ENCODE results near the gene RANBP17. TPM values are rescaled to one million over a fixed set of nuclear protein-coding genes. Genes with fewer than 3 reads are reported as not detected.

RANBP17 gene
- total RNA-seq, 1 experiment from 2014 or later: 6.0 TPM

DNA sequence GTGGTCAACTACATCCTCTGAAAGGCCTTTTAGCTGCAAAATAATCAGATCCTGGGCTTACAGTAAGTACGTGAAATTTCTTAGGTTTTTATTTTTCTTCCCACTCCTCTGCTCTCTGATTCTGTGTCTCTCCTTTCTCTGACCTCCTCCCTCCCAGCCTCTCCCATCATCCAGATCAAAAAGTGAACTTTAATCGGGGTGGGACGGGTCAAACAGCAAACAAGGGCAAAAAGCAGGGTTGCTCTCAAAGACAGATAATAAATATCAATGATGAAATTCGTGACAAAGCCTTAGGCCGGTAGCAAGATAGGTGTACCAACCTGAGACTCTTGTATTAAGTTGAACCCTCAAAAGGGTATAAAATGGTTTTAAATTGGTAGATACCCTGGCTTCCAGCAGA lies 76.1 kb downstream of the RANBP17 start:
- intact Hi-C loops (cut with micrococcal nuclease): no loop called here
- Histone ChIP-seq H3K9me2 (replicated peaks; ENCODE audit: low read length) (no peaks in the 10 kb centered on the region), H3K36me3 (ENCODE audit: low read depth, low read length) (no peaks in the 10 kb centered on the region), H3K9ac (ENCODE audit: low read length) (no peak overlapping the region), H4K20me1 (ENCODE audit: low read length) (no peaks in the 10 kb centered on the region), H3F3A (ENCODE audit: low read length, unreplicated experiment) (no peaks in the 10 kb centered on the region), H3K27ac (ENCODE audit: low read length) (no peak overlapping the region), H3K4me3 (ENCODE audit: low read length) (no peak overlapping the region), H3K27me3 (ENCODE audit: low read length) (no peaks in the 10 kb centered on the region), H3K79me2 (ENCODE audit: low read length) (no peaks in the 10 kb centered on the region), H3K4me1 (ENCODE audit: insufficient read depth, low read length) (no peaks in the 10 kb centered on the region), H3K4me2 (ENCODE audit: low read length) (no peak overlapping the region), H2AFZ (ENCODE audit: low read length) (no peak overlapping the region), H3K9me3 (ENCODE audit: low read length) (no peaks in the 10 kb centered on the region)
- no TSS peak for BruUV-seq (replicated peaks)
- DNase-seq (no peak), ATAC-seq (no peak)
- ChIA-PET POLR2A (ENCODE audit: unreplicated experiment) (no interaction called here), CTCF (no interaction called here)
- TF ChIP-seq, protein P1, sequence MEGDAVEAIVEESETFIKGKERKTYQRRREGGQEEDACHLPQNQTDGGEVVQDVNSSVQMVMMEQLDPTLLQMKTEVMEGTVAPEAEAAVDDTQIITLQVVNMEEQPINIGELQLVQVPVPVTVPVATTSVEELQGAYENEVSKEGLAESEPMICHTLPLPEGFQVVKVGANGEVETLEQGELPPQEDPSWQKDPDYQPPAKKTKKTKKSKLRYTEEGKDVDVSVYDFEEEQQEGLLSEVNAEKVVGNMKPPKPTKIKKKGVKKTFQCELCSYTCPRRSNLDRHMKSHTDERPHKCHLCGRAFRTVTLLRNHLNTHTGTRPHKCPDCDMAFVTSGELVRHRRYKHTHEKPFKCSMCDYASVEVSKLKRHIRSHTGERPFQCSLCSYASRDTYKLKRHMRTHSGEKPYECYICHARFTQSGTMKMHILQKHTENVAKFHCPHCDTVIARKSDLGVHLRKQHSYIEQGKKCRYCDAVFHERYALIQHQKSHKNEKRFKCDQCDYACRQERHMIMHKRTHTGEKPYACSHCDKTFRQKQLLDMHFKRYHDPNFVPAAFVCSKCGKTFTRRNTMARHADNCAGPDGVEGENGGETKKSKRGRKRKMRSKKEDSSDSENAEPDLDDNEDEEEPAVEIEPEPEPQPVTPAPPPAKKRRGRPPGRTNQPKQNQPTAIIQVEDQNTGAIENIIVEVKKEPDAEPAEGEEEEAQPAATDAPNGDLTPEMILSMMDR (conservative IDR thresholded peaks at IDR 0.05; ENCODE audit: low read depth, low read length): no peak
- no peak for TF ChIP-seq EZH2 (IDR thresholded peaks at IDR 0.05; ENCODE audit: low read length, unreplicated experiment)
- TF ChIP-seq EZH2phosphoT487 (IDR thresholded peaks at IDR 0.05; ENCODE audit: borderline replicate concordance, low read length): no peak

DNA sequence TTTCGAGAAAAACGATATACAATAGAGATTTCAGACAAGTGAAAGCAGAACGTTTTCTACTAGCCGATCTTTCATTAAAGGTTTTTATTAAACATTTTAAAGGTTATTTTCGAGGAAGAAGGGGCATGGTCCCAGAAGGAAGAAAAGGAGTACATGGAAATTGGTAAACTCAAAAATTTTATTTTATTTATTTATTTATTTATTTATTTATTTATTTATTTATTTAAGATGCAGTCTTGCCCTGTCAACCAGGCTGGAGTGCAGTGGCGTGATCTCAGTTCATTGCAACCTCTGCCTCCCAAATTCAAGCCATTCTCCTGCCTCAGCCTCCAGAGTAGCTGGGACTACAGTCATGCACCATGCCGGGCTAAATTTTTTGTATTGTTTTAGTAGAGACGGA lies 77.4 kb downstream of the RANBP17 start:
- no peak for DNase-seq
- no peaks in the 10 kb centered on the region for H3K79me2 ChIP-seq (ENCODE audit: low read length)
- no peak overlapping the region for H3K4me2 ChIP-seq (ENCODE audit: low read length)
- no peak overlapping the region for H3K27ac ChIP-seq (ENCODE audit: low read length)
- TF ChIP-seq, protein P1 (conservative IDR thresholded peaks at IDR 0.05; ENCODE audit: low read depth, low read length): no peak
- no peak for TF ChIP-seq EZH2 (IDR thresholded peaks at IDR 0.05; ENCODE audit: low read length, unreplicated experiment)
- no peaks in the 10 kb centered on the region for H3K9me3 ChIP-seq (ENCODE audit: low read length)
- no peak overlapping the region for H2AFZ ChIP-seq (ENCODE audit: low read length)
- no TSS peak for BruUV-seq (replicated peaks)
- no peaks in the 10 kb centered on the region for H3K4me1 ChIP-seq (ENCODE audit: insufficient read depth, low read length)
- CTCF ChIA-PET: no interaction called here
- no peaks in the 10 kb centered on the region for H4K20me1 ChIP-seq (ENCODE audit: low read length)
- H3K9me2 ChIP-seq (replicated peaks; ENCODE audit: low read length): no peaks in the 10 kb centered on the region
- ATAC-seq: no peak
- H3F3A ChIP-seq (ENCODE audit: low read length, unreplicated experiment): no peaks in the 10 kb centered on the region
- H3K4me3 ChIP-seq (ENCODE audit: low read length): no peak overlapping the region
- POLR2A ChIA-PET (ENCODE audit: unreplicated experiment): no interaction called here
- H3K36me3 ChIP-seq (ENCODE audit: low read depth, low read length): no peaks in the 10 kb centered on the region
- H3K27me3 ChIP-seq (ENCODE audit: low read length): no peaks in the 10 kb centered on the region
- intact Hi-C loops (cut with micrococcal nuclease): no loop called here
- H3K9ac ChIP-seq (ENCODE audit: low read length): no peak overlapping the region

DNA sequence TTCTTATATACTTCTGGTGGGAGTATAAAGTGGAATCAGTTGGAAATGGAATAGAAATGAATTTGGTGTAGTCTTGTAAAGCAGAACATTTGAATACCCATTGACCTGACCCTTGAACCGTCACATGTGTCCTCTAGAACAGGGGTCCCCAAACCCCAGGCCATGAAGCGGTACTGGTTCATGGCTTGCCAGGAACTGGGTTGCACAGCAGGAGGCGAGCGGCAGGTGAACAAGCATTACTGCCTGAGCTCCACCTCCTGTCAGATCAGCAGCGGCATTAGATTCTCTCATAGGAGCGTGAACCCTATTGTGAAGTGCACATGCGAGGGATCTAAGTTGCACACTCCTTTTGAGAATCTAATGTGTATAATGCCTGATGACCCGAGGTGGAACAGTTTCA lies 80.0 kb downstream of the RANBP17 start:
- DNase-seq: no peak
- Histone ChIP-seq H3K9me3 (ENCODE audit: low read length) (no peaks in the 10 kb centered on the region), H3K4me3 (ENCODE audit: low read length) (no peak overlapping the region), H3K79me2 (ENCODE audit: low read length) (no peaks in the 10 kb centered on the region), H3K9ac (ENCODE audit: low read length) (no peak overlapping the region), H4K20me1 (ENCODE audit: low read length) (no peaks in the 10 kb centered on the region), H3K36me3 (ENCODE audit: low read depth, low read length) (no peaks in the 10 kb centered on the region), H2AFZ (ENCODE audit: low read length) (no peak overlapping the region), H3K4me2 (ENCODE audit: low read length) (no peak overlapping the region), H3K27me3 (ENCODE audit: low read length) (no peaks in the 10 kb centered on the region), H3F3A (ENCODE audit: low read length, unreplicated experiment) (no peaks in the 10 kb centered on the region), H3K9me2 (replicated peaks; ENCODE audit: low read length) (no peaks in the 10 kb centered on the region), H3K27ac (ENCODE audit: low read length) (no peak overlapping the region), H3K4me1 (ENCODE audit: insufficient read depth, low read length) (no peaks in the 10 kb centered on the region)
- BruUV-seq (replicated peaks): no TSS peak
- CTCF ChIA-PET: no interaction called here
- POLR2A ChIA-PET (ENCODE audit: unreplicated experiment): no interaction called here
- TF ChIP-seq EZH2 (IDR thresholded peaks at IDR 0.05; ENCODE audit: low read length, unreplicated experiment): no peak
- no peak for TF ChIP-seq EZH2phosphoT487 (IDR thresholded peaks at IDR 0.05; ENCODE audit: borderline replicate concordance, low read length)
- TF ChIP-seq, protein P1 (conservative IDR thresholded peaks at IDR 0.05; ENCODE audit: low read depth, low read length): no peak
- intact Hi-C loops (cut with micrococcal nuclease): no loop called here
- ATAC-seq: no peak
